OCI-LY7 (cell line): ENCODE measurements around the gene TBC1D9B.

ENCODE experiments used
- CTCF ChIP-seq: fragments of 200-600 bp; sonication (generic); conservative IDR thresholded peaks from 2 replicates; pipeline ENCODE4 v1.5.1; 2014; ENCODE audit warnings: mild to moderate bottlenecking, antibody characterized with exemption, low read length, moderate library complexity, mixed read lengths
- EZH2phosphoT487 ChIP-seq: fragments of 200-600 bp; sonication (generic); IDR thresholded peaks from 2 replicates; pipeline ENCODE4 v1.6.1; 2018; ENCODE audit warnings: low read depth, borderline replicate concordance, mild to moderate bottlenecking, mixed run types, antibody characterized with exemption, low read length, moderate library complexity, mixed read lengths

GRCh38 chr5:179878222-179879002 lies 29.3 kb downstream of the TBC1D9B start:
- TF ChIP-seq CTCF (no peak), EZH2phosphoT487 (no peak)
